NCI-H1930 (cell line): ENCODE results near the gene ACTR8.

Source experiments
- DNase-seq, 2 experiments: peaks; one replicate each; lab custom pipeline; 2025; lab: John Stamatoyannopoulos, UW

ACTR8 gene

DNA sequence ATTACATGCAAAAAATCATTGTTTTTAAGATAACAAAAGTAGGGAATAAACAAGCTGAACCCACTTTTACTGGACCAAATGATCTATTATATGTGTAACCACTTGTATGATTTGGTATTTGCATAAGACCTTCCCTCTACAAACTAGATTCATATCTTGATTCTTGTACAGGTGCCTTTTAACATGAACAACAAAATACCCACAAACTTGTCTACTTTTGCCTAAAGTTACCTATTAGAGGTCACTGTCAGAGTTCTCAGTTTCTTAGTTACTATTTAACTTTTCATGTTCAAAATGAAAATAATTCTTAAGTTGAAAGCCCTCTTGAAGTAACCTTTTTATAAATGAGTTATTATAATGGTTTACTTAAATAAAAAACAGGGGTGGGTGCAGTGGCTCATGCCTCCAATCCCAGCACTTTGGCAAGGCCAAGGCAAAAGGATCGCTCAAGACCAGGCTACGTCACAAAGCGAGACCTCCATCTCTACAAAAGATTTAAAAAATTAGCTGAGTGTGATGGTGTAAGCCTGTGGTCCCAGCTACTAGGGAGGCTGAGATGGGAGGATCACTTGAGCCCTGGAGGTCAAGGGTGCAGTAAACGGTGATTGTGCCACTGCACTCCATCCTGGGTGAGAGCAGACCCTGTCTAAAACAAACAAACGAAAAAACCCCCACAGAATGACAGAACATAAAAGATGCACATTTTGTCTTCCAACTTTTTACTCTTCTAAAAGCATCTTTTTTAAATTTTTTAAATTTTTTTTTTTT, 16.0 kb downstream of the ACTR8 start:
- no peak for DNase-seq

GRCh38 chr3:53863145-53863544, 18.8 kb downstream of the ACTR8 start:
- no peak for DNase-seq

DNA sequence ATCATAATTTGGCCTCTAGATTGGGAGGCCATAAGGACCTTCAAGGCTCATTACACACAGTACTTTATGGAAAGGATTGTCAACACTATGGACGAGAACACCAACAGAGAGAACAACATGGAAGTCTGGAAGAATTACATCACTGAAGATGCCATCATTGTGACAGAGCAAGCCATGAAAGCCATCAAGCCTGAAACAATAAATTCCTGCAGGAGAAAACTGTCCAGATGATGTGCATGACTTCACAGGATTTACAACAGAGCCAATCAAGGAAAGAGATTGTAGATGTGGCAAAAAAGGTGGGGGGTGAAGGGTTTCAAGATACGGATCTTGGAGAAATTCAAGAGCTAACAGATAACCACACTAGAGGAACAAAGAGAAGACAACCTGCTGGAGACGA, 19.7 kb downstream of the ACTR8 start:
- DNase-seq, result no peak

- DNase-seq, result no peak
Measured at GRCh38 chr3:53860196-53860595, 21.8 kb downstream of the ACTR8 start.

GRCh38 chr3:53859178-53859577, 22.8 kb downstream of the ACTR8 start:
- no peak for DNase-seq

- no peak for DNase-seq
Measured at GRCh38 chr3:53858096-53858741, 23.7 kb downstream of the ACTR8 start.

DNA sequence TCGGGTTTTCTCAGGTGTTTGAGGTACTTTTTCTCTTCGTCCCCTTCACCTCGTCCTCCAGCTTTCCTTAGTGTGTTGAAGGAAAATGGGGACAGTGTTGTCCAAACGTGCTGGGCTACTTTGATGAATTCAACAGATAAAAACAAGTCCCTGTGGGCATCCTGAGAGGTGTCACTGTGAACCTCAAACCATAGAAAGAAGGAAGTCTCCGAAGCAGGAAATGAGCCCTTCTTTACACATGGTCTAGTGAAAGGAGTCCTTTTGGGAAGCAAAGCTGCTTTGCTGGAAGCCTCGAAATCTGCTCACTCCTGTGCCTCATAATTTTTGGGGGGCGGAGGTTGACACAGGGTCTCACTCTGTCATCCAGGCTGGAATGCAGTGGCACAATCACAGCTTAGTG, 25.0 kb downstream of the ACTR8 start:
- DNase-seq, result no peak

DNA sequence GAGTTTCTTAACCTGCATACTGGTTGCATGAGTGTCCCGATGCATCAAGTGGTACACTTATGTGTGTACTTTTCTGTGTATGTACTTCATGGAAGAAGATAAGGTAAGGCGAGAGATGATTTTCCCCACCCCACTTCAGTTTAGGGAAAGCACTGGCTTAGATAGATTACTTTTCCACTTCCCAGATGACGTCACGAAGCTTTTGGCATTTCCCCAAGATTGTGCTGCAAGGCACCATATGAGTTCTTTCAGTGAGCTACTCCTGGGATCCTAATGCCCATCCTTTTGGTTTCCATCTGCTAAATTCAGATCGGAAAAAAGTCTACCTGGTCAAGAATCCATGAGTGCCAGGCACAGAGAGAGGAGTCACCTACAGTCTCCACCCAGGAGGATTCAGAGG, 31.1 kb downstream of the ACTR8 start:
- DNase-seq, result no peak

- DNase-seq, result no peak
Measured at GRCh38 chr3:53849916-53850315, 32.0 kb downstream of the ACTR8 start.

DNA sequence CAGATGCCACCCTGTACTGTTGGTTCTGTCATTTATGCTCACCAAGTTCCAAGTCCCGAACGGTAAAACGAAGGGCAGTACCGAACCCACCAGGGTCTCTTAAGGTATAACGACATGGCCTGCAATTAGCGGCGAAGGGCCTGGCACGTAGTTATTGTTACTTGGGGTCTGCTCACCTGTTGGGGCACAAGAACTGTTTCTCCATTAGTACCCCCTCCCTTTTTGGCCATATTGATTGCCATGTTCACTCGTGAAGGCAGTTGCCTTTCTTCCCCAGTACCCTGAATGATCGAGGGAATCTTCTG, 35.1 kb downstream of the ACTR8 start:
- no peak for DNase-seq

DNA sequence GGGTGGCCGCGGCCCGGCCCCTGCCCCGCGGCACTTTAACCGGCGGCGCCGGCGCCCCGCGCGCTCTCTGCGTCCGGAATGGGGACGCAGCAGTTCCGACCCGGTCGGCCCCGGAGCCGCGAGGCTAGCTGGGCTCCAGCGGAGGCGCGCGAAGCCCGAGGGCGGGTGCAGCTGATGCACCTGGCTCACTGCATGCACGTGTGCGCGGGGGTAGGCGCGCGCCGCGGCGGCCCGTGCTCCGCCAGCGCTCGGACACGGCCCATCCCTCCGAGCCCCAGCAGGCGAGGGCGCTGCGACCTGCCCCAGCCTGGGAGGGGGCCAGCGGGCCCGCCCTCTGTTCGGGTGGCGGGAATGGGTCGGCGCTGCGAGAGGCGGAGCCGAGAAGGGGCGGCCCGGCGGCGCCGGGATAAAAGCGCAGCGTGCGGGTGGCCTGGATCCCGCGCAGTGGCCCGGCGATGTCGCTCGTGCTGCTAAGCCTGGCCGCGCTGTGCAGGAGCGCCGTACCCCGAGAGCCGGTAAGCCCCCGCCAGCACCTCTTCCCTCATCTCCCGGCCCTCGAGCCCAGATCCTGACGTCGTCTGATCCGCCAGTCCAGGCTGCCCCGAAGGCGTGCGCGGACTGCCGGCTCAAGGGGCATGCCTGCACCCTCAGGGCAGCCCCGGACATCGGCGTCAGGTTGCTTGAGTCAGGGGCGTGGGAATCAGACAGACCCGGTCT, 35.7 kb downstream of the ACTR8 start, which contains the start of the genes CHDH and IL17RB:
TSS of gene CHDH (minus strand) at position 286 of the 717 bp plus-strand sequence. CDS start 22,411 bp downstream, outside the sequence.
TSS of gene IL17RB (plus strand) at position 435 of the 717 bp plus-strand sequence. CDS start at position 456, 21 bp downstream.
- DNase-seq, result peak in 1 of 2 experiments; percentile 38

- DNase-seq, result no peak
Measured at GRCh38 chr3:53845881-53846133, 36.1 kb downstream of the ACTR8 start.

DNA sequence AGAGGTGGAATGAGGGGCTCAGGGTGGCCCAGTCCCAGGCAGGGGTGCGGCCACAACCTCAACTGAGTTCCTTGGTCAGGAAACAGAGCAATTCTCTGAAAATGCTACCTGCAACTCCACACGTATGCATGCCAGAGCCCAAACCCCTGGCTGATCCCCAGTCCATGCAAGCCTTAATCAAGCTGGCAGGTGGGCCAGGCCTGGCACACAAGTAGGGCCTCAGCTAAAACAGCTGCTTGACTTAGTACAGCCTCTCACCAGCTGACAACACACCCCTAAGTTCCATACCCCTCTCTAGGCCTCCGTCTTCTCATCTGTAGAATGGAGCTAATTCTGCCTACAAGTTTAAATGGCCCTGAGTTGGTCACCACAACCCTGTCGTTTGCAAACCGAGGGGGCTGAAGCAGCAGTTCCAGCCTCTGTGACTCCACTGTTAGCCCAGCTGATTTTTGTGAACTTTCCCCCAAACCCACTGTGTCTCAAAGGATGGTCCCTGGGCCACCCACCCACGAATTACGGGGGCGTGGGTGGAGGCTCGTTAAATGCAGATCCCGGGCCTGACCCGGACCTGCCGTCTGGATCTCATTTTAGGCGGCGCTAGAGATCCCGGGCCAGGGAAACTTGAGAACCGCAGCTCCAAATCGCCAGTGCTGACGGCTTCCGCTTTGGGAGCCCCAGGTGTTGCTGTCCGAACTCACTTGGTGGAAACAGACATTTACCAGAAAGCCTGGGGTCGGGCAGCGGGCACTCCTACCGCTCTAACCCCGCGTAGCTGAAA, 36.7 kb downstream of the ACTR8 start:
- peak in 1 of 2 experiments; percentile 3 for DNase-seq

DNA sequence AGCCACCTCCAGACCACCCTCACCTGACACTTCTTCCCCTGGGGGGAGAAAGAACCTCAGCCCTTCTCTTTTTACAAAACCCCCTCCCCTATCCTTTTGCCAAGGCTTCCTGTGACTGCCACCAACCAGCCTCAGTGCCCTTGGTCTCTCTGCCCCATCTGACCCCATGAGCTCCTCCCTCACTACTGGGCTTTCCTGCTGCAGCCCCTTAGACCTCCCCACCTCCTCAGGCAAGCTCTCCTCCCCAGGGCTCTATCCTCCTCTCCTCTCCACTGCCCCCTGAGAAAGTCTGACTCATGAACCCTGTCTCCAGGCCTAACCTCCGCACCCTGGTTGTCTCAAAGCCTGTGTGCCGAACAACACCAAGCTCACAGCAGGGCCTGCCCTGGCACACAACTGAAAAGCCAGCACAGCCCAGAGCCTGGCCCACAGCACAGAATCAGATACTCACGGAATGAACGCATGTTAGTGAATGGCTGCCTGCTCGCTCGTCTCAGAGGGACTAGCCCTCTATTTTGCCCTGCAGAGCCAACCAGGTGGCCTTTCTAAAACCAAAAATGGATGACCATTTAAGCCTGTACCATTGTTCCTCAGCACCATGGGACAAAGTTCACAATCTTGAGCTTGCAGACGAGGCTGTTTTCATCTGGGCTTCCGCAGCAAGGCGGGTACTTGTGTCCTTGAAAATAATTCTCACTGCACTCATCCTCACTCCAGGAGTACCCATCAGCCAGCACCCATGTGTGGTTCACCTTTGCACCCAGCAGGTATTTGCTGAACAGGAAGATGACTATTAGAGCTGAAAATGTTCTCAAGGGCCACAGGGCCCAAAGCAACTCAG, 37.5 kb downstream of the ACTR8 start:
- no peak for DNase-seq

GRCh38 chr3:53843195-53844177, 38.5 kb downstream of the ACTR8 start:
- DNase-seq, result no peak

DNA sequence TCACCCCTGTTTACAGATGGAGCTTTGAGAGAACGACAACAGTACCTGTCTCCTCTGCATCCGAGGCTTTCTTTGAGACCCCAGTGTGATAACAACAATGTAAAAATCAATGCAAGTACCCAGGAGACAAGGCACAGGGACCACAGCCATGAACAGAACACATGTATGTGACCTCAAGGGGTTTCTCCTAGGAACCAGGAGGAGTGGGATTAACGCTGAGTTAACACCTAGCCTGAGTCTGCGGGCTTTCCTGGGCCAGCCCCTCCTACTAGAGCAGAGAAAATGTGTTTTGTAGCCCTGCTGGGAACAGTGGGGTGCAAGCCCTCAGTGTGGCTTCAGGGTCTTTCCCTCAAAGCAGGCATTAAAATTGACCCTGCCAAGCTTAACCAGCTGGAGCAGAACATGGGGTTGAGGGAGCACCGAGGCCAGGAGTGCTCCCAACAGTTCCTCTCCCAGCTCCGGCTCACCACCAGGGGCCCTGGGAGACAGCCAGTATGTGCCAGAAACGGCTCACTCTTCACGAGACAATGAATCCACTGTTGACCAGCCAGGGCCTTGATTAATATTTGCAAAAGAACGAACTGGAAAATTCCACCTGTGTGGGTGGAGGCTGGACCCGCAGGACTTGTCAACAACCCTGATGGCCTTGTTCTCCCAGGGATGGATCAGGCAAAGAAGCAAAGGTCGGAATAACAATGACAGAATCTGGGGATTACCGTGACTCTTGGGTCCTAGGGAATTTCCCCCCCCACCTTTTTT, 39.3 kb downstream of the ACTR8 start:
- DNase-seq, result peak in 1 of 2 experiments; percentile 5

DNA sequence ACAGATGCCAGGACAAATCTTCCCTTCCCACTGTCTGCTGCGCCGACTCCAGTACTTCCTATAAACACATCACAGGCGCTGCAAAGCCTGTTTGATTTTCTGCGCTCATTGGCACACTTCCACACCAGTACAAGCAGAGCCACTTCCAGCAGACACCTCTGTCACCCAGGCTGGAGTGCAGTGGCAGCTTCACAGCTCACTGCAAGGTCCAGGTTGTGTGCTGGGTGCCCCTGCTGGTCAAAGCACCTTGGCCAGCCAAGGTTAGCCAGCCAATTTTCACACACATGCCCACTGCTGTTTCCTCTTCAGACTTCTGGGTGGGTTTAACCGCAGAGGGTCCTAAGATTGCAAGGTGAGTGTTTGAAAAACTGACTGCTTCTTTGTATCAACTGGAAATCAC, 40.7 kb downstream of the ACTR8 start:
- DNase-seq, result no peak

DNA sequence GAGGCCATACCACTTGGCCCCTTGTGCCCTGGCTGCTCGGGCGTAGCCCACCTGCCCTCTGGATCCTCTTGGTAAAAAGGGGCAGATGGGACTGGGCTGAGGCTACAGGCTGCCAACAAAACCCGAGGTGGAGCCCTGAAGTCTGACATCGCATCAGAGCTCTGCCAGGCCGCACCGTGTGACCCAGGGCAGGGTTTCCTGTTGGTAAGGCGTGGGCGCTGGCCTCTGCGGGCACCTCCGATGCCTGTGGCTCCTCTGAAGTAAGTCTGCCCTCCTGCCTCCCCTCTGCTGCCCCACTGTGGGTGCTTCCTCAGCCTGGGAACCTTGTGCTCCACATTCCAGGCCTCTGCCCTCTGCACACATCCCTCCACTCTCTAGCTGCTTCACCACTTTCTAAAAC, 44.6 kb downstream of the ACTR8 start:
- no peak for DNase-seq

DNA sequence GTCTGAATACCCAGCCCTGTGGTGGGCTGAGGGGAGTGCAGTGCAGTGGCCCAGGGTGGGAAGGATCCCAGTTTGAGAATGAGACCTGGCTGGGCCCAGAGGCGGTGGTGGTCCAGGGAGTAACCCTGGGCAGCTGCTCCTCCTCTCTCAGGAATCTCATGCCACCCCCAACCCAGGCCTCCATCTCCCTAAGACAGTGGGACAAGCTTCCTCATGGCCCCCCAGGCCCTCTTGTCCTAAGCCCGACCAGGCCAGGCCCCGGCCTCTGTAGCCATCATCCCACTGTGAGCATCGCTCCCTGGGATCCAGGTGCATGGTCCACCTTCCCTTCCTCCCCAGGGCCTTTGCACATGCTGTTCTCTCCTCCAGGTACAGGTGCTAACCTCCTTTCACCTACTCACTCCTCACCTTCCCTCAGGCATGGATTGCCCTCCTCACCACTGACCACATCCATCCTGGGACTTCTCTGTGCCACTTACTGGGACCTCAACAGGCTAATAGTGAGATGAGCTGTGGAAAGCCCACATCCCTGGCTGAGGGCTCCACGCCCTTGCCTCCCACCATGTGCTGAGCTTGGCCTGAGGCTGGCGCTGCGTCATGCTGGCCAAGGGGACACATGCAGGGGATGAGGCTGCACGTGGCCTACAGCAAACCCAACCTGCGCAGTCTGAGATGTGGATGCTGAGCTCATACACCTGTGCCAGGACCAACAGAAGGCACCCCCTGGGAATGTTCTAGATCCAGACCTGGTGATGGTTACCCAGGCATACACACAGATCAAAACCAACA, 45.7 kb downstream of the ACTR8 start:
- DNase-seq, result no peak
